NCI-H1048 (cell line): ENCODE data around the gene TBC1D3.
"Not testable (repeated sequence)": the region's sequence is repeated elsewhere in the genome, so short reads cannot be mapped to it uniquely, and the experiment has no call there.

Source experiments
- DNase-seq: peaks from one replicate; lab custom pipeline; 2025; lab: John Stamatoyannopoulos, UW

The TBC1D3 gene

GRCh38 chr17:38192455-38192854 is at the start of gene TBC1D3:
TSS of gene TBC1D3 (minus strand) at chr17:38192555. CDS start at chr17:38191029, 1,526 bp downstream.
- DNase-seq, result not testable (repeated sequence)

- not testable (repeated sequence) for DNase-seq
Observed at GRCh38 chr17:38232790-38233189, 40.4 kb upstream of the TBC1D3 start.

- DNase-seq, result not testable (repeated sequence)
Observed at GRCh38 chr17:38225844-38226495, 33.6 kb upstream of the TBC1D3 start.

GRCh38 chr17:38220867-38221266 is 28.5 kb upstream of the TBC1D3 start:
- not testable (repeated sequence) for DNase-seq

DNA sequence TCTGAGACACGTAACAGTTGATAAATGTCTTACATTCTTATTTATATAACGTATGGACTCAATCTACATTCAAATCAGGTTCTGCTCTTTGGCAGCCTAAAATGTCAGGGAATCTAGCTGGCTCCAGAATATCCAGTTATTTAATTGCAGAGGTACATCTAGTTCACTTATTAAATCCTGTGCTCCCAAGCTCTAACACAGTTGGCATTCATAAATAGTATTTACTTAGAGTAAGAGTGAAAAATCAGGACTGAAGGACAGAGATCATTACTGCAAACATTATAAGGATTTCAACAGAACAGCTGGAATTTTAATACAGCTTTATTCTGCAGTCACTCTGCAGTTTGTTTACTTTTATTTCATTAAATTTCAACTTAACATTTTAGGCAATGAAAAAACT is 7.9 kb upstream of the TBC1D3 start:
- DNase-seq, result not testable (repeated sequence)

GRCh38 chr17:38134860-38135259 is 57.5 kb downstream of the TBC1D3 start:
- DNase-seq, result not testable (repeated sequence)
